Testis (tissue), 2 donors: ENCODE data around the gene KATNAL2.

Source experiments
- CTCF ChIP-seq, 3 experiments: fragments of 450-650 bp in 2 of 3; fragments of 200-600 bp in 1 of 3; sonication (generic) in 1 of 3; IDR thresholded peaks; one replicate each; pipeline ENCODE4 v1.5.1; 2016 to 2019; ENCODE audit warnings: antibody characterized with exemption in 3 of 3, mild to moderate bottlenecking in 2 of 3, moderate library complexity in 1 of 3
- POLR2A ChIP-seq: fragments of 450-650 bp; IDR thresholded peaks from one replicate; pipeline ENCODE4 v1.6.1; 2017; ENCODE audit warnings: antibody characterized with exemption, mild to moderate bottlenecking, moderate library complexity

- TF ChIP-seq CTCF (IDR thresholded peaks at IDR 0.05) (no peak), POLR2A (no peak)
These were observed 170.3 kb downstream of the KATNAL2 start for GRCh38 chr18:47087676-47088075.
